GM21825 (cell line): ENCODE results near the gene KIAA0040.
A peak's percentile ranks its signal among the peaks of the same experiment; 100 is the strongest.

ENCODE experiments used
- ATAC-seq: cut with Tn5 transposase; IDR thresholded peaks from one replicate; pipeline ENCODE4 v1.9.1; 2021; ENCODE audit warnings: mild to moderate bottlenecking, moderate library complexity; ENCODE audit not compliant: unreplicated experiment

Gene KIAA0040

GRCh38 chr1:175203570-175204068, 11.0 kb upstream of the KIAA0040 start:
- ATAC-seq = no peak

- no peak for ATAC-seq
Observed at GRCh38 chr1:175200678-175201521, 8.3 kb upstream of the KIAA0040 start.

DNA sequence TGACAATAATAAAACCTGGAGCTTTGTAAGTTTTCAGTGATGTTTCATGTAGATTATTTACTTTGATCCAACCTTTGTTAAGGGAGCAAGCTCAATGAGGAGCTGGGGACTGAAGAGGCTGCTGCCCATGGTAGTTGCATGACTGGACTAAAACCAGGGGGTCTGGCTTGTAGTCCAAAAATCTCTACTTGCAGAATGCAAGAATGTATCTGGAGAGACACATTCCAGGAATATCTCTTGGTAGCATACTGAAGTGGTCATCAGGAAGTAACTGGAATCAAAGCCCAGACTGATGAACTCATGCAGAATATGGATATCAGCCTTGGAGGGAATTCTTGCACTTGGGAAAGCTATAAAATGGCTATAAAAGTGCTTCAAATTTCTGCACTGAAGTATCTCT, 5.8 kb upstream of the KIAA0040 start:
- no peak for ATAC-seq

DNA sequence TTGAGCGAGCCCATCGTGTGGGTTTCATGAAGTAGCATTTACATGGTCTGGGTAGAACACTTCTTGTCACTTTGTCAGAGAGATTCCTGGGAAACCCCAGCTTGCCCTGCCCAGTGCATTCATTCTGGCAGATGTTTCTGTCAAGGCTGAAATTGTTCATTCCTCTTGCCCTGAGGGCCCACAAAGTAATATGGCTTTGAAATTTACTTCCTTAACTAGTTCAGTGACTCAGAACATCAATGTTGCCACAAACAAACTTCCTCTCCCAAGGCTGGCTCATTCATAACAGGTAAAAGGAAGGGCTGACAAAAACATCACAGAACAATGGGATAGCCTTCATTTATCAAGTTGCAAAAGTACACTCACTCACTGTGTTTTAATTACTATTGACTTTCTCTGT, 5.0 kb upstream of the KIAA0040 start:
- ATAC-seq = no peak

GRCh38 chr1:175195798-175196197, 3.2 kb upstream of the KIAA0040 start:
- no peak for ATAC-seq

DNA sequence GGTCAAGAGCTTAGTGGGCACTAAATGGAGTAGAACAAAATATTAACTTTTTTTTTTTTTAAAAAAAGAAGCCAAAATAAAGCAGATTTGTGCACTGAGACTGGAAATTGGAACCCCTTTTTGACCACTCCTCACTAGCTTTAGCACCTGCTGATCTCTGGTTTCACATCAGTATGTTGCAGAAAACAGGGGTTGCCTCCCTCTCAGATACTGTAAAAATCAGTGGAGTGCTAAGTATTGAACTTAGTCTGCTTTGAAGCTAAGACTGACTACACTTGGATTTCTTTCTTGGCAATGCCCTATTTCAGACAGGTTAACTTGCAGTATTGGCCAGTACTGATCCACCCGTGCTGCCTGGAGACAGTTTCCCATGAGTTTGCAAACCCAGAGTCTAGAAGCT, 2.7 kb upstream of the KIAA0040 start:
- no peak for ATAC-seq

DNA sequence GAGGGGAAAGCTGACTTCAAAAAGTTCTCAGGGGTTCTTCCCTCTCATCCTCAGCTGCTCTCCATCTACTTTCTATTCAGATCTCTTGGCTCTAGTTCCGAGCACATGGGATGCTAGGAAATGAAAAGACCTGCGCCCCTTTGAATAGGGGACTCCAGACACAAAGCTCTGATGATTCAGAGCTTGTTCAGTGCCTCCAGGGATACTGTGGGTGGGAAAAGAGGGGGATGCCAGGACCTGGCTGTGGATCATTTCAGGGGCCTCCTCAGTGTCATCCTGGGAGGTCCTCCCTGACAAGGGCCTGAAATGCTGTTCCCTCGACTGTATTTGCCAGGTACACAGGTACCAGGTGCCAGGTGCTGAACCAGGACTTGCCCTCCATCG, 943 bp upstream of the KIAA0040 start:
- ATAC-seq = no peak

GRCh38 chr1:175192111-175192629, 406 bp downstream of the KIAA0040 start:
- ATAC-seq = no peak

DNA sequence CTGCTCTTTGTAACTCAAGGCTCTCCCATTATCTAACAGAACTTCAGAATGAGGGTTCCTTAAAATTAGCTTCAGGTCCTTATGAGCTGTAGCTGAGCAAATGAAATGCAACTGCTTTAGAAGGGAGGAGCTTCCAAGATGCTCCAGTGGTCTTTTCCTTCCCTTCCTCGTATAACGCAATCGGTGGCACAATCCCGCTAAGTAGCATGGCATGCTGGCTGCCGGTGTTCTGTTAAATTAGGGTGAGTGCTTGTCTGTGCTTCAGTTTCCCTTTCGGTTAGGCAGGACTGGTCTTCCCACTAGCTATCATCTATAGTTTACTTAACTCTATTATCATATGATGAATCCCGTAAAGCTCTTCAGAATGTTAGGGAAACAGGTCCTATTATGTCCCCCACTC, 917 bp downstream of the KIAA0040 start:
- ATAC-seq = no peak

GRCh38 chr1:175188936-175189335, 3.6 kb downstream of the KIAA0040 start:
- peak; percentile 51 for ATAC-seq

GRCh38 chr1:175186433-175187160, 6.0 kb downstream of the KIAA0040 start:
- no peak for ATAC-seq

DNA sequence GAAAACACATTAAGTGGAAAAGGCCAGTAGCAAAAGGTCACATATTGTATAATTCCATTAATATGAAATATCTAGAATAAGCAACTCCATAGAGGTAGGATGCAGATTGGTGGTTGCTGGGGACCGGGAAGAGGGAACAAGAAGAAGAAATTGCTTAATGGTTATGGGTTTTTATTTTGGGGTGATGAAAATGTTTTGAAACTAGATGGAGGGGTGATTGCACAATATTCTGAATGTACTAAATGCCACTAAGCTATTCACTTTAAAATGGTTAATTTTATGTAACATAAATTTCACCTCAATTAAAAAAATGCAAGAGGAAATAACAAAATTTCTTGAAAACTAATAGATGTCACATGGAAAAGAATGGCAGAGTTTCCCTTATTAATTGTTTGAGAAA, 6.7 kb downstream of the KIAA0040 start:
- ATAC-seq = no peak

DNA sequence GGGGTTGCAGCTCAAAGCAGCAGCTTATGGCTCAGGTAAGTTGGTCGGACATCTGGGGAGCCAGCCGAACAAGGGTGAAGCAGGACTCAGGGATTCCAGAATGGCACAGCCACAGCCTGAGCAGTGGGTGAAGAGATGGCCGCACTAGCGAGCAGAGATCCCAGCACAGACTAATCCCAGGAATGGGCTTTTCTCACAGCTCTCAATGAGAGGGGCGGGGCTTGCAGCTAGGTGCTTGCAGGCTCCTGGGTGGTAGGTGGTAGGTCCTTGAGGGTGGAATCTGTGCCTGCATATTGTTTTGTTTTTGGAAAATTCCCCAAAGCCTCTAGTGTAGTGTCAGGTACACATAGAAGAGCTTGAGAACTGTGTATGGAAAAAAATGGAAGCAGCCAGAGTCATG, 9.0 kb downstream of the KIAA0040 start:
- ATAC-seq = no peak

DNA sequence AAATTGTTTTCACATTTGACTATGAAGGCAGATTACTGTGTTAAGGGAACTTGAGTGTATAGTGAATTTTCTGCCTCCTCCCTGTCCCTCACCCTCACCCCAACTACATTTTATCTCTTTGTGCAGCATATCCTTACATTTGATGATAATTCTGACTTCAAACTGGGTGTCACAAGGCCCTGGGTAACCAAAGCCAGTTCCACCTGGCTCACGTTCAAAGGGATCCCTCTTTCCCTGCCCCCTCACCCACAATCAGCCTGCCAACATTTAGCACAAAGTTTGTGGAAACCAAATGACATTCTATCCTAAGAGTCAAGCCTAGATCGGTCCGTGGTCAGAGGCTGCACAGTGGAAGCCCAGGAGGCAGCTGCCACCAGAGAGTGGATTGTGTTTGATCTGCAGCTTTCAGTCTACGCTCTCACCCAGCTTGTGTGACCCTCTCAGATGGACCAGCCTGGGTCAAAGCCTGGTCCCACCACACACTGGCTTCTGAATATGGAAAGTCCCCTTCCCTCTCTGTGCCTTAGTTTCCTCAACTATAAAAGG, 10.3 kb downstream of the KIAA0040 start:
- ATAC-seq = no peak

DNA sequence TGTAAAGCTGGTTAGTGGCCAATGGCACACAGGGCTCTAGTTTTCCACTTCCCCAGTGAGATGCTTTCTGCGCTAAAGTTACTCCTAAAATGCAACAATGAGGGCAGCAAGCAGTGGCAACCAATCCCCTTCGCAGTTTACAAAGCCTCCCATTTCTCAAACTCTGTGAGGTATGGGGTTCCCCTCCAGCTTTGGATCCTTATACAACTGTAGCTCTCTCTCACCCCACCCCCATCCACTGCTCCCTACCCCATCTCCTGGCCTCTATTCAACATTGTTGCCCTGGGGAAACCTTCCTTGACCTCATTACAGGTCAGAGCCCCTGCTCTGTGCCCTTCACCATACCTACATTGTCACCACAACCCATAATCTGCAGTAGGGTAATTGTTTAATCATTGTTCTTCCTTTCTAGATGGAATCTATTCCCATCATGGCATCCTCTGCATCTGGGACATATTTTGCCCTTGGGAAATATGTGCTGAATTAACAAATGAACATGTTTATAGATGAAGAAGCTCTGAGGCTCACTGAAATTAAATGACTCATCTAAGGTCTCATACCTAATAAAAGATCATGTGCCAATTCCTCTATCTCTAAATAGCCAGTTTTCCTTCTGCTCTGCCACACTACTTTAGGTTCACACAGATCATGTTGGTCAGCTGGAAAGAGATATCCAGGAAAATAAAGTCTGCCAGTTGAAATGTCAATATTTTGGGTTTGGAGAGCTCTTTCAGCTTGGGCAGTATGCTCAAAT, 12.6 kb downstream of the KIAA0040 start:
- ATAC-seq = no peak

DNA sequence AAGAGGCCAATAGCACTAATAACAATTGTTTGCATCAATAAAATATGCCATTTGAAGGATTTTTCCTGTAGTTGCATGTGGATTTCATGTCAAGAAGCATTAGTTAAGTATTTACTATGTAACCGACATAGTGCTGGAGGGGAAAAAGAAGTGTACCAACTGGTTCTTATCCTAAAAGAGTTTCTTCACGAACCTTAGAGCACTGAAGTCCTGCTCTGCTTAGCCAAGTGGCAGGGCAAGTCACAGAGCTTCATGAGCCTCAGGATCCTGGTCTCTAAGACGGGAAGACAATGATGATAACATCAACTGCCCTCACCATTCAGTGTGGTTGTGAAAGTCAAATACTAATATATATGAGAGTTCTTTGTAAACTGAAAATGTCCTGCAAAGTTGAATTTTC, 14.1 kb downstream of the KIAA0040 start:
- ATAC-seq = no peak

DNA sequence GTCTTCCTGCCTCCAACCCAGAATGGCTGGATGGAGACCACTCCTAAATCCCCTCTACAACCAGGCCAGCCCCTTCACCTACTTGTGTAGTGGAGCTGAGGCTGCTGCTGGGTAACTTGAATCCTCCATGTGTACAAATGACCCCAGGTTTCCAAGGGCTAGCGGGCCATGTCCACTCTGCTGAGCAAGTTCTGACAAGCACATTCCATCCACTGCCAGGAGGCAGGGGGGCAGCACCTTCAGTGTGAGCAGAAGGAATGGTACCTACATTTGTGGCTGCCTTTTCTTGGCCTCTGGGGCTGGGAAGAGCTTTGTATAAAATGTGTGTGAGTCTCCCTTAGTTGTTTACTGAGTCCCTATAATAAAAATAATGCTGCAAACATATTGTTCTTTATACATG, 14.5 kb downstream of the KIAA0040 start:
- ATAC-seq = no peak

DNA sequence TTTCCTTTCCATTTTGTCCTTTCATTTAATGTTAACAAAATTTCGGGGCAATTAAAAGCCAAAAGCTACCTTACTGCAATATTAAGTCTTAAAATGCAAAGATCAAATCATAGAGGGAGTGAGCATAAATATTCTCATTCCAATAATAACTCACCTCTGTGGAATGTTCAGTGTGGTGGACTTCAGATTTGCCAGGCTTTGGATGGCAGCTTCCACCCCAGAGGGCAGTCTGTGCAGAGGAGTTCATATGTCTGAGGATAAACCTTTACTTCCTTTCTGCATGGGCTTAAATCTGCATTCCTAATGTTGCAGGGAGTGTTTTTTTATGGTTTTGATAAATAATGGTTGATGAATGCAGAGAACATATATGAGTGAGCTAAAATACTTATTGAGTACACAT, 16.3 kb downstream of the KIAA0040 start:
- no peak for ATAC-seq

GRCh38 chr1:175174309-175175102, 18.1 kb downstream of the KIAA0040 start:
- ATAC-seq = peak; percentile 73

- ATAC-seq = no peak
Observed at GRCh38 chr1:175173531-175173930, 19.0 kb downstream of the KIAA0040 start.
